ENCODE results near the gene MARK2. TPM values are rescaled to one million over a fixed set of nuclear protein-coding genes. Genes with fewer than 3 reads are reported as not detected.

Gene MARK2
- total RNA-seq, 6 experiments from 2014 or later, result 26.4 to 29.9 (median 27.9) TPM

DNA sequence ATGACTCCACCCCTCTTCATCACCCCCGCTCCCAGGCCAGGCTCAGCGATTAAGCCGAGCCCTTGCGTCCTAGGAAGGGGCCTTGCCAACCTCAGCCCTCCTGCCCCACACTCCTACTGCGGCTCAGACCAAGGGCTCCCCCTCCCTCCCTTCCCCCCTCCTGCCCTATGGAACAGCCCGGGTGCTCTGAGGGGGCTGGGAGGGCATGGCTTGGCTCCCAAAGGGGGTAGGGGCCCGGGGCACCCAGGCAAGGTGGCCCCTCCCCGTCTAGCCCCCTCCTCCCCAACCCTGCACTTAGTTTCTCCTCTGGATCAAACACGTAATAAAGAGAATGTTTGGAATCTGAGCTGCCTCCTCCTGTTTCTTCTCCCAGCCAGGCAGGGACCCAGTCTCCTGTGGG, 71.8 kb downstream of the MARK2 start:
- Mint-ChIP-seq H3K36me3 (ENCODE audit: low read depth) (no peaks in the 10 kb centered on the region), H3K4me3 (no peak overlapping the region), H3K27me3 (ENCODE audit: insufficient read depth) (peaks cover 2% of the 10 kb centered on the region), H3K4me1 (ENCODE audit: low read depth) (no peaks in the 10 kb centered on the region), H3K9me3 (no peaks in the 10 kb centered on the region), H3K27ac (no peak overlapping the region)
- TF ChIP-seq, protein P1, sequence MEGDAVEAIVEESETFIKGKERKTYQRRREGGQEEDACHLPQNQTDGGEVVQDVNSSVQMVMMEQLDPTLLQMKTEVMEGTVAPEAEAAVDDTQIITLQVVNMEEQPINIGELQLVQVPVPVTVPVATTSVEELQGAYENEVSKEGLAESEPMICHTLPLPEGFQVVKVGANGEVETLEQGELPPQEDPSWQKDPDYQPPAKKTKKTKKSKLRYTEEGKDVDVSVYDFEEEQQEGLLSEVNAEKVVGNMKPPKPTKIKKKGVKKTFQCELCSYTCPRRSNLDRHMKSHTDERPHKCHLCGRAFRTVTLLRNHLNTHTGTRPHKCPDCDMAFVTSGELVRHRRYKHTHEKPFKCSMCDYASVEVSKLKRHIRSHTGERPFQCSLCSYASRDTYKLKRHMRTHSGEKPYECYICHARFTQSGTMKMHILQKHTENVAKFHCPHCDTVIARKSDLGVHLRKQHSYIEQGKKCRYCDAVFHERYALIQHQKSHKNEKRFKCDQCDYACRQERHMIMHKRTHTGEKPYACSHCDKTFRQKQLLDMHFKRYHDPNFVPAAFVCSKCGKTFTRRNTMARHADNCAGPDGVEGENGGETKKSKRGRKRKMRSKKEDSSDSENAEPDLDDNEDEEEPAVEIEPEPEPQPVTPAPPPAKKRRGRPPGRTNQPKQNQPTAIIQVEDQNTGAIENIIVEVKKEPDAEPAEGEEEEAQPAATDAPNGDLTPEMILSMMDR (IDR thresholded peaks at IDR 0.05), result no peak
- no peak for DNase-seq

DNA sequence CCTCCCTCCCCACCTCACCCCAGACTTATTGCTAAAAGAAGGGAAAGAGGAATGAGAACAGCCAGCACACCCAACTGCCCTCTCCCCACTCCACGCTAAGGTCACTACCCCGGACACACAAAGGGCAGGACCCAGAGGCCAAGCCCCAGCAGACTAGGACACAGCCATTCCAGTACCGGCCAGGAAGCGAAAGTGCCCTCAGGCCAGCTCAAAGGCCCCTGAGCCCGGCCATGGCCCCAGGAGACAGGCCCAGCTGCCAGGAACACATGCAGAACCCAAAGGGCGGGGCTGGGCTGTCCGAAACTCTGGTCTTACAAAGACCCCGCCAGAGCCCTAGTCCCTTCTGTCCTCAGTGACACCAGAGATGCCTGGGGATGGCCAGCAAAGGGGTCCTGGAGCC, 72.5 kb downstream of the MARK2 start:
- no peak for DNase-seq
- Mint-ChIP-seq H3K4me3 (no peak overlapping the region), H3K9me3 (no peaks in the 10 kb centered on the region), H3K27ac (no peak overlapping the region), H3K4me1 (ENCODE audit: low read depth) (no peaks in the 10 kb centered on the region), H3K36me3 (ENCODE audit: low read depth) (no peaks in the 10 kb centered on the region), H3K27me3 (ENCODE audit: insufficient read depth) (no peaks in the 10 kb centered on the region; the same call in 1 of the 2 replicates)
- TF ChIP-seq, protein P1 (IDR thresholded peaks at IDR 0.05), result no peak

DNA sequence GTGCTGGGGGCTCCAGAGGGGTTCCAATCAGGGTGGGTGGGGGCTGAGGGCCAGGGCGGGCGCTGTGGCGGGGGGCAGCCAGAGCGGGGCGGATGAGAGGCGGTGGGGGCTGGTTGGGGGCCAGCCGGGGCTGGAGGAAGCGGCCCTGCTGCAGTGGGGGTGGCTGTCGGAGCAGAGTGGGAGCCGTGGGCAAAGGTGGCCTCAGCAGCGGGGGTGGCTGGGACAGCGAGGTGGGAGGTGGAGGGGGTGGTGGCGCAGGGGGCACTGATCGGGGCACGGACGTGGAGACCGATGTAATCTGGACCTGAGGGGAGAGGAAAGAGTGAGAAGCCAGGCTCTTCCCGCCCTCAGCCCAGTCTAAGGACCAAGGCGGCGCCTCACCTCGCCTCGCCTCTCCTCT, 73.0 kb downstream of the MARK2 start:
- H3K27ac Mint-ChIP-seq, result no peak overlapping the region
- H3K36me3 Mint-ChIP-seq (ENCODE audit: low read depth), result no peaks in the 10 kb centered on the region
- DNase-seq, result no peak
- H3K9me3 Mint-ChIP-seq, result no peaks in the 10 kb centered on the region
- no peaks in the 10 kb centered on the region; the same call in 1 of the 2 replicates for H3K27me3 Mint-ChIP-seq (ENCODE audit: insufficient read depth)
- TF ChIP-seq, protein P1 (IDR thresholded peaks at IDR 0.05), result no peak
- no peak overlapping the region for H3K4me3 Mint-ChIP-seq
- no peaks in the 10 kb centered on the region for H3K4me1 Mint-ChIP-seq (ENCODE audit: low read depth)

DNA sequence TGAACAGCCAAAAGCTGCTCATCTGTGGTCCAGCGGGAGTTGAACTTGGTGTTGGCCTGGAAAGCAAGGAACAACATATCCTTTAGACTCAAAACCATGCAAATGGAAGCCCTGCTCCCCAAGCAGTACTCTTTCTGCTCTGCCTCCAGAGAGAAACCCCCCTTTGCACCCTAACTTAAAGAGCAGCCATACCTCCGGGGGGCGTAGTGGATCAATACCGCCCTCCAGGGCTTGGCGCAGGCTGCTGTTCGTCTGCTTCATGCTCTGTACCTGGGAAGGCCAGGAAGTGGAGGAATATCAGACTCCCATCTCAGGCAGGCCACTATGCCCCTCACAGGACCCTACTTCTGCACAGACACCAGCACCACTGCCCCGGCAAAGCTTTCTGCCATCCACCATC, 73.8 kb downstream of the MARK2 start:
- TF ChIP-seq, protein P1 (IDR thresholded peaks at IDR 0.05), result no peak
- Mint-ChIP-seq H3K4me3 (no peak overlapping the region), H3K27ac (no peak overlapping the region), H3K4me1 (ENCODE audit: low read depth) (no peaks in the 10 kb centered on the region; the same call in 1 of the 2 replicates), H3K27me3 (ENCODE audit: insufficient read depth) (no peaks in the 10 kb centered on the region; the same call in 1 of the 2 replicates), H3K36me3 (ENCODE audit: low read depth) (no peaks in the 10 kb centered on the region), H3K9me3 (no peaks in the 10 kb centered on the region)
- DNase-seq, result no peak

DNA sequence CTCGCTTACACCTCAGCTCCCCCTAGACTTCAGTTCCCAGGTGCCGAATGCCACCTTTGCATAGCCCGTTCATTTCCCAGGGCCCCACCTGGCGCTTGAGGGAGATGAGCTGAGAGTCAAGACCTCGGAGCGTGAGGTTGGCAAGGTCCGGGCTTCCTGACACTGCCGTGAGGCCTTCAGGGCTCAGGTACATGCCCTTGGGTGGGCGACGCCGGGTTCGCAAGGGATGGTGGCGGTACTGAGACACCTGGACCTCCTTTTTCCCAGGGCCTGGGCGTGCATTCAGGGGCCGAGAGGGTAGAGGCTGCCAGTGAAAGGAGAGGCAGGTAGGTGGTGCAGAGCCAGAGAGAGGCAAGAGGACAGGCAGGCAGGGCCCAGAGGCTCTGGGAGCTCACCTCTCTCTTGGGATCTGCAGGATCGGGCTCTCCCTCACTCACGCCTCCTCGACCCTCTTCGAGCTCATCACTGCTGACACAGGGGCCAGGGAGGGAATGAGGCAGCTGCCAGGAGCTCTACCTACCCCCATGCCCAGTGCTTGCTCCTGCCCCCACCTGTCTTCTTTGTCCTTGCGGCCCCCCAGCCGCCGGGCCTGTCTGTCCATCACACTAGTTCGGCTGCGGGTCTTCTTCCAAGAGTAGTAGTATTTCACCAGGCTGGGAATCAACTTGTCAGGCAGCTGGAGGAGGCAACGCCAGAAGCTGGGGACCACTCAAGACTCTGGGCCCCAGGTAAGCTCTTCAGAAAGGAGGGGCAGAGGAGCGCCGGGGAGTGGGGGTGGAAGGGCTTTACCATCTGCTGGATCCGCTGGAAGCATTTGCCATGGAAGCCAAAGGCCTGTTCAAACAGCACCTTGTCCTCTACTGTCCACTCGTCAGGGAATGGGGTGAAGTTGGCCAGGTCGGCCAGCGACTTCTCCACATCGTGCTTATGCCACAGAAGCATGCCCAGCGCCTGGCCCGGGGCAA, 75.2 kb downstream of the MARK2 start:
- Mint-ChIP-seq H3K27ac (no peak overlapping the region), H3K4me3 (no peak overlapping the region)
- TF ChIP-seq, protein P1 (IDR thresholded peaks at IDR 0.05), result no peak

More for the DNA sequence above, 75.2 kb downstream of the MARK2 start:
- H3K36me3 Mint-ChIP-seq (ENCODE audit: low read depth), result no peaks in the 10 kb centered on the region
- H3K27me3 Mint-ChIP-seq (ENCODE audit: insufficient read depth), result no peaks in the 10 kb centered on the region; the same call in 1 of the 2 replicates
- no peaks in the 10 kb centered on the region for H3K9me3 Mint-ChIP-seq
- no peak for DNase-seq
- peaks cover 6% of the 10 kb centered on the region; the same call in 1 of the 2 replicates for H3K4me1 Mint-ChIP-seq (ENCODE audit: low read depth)
